H1 (cell line): Measurements from ENCODE around the gene PCSK1N. TPM values are rescaled to one million over a fixed set of nuclear protein-coding genes. Genes with fewer than 3 reads are reported as not detected.

Source experiments
- CTCF ChIA-PET: fragments of 300-600 bp; sonication (Branson Sonifier 250); formaldehyde crosslinking; loops from one replicate; lab custom pipeline; 2021; ENCODE audit not compliant: partially characterized antibody; lab: Charles Lee
- POLR2A ChIA-PET: fragments of 300-600 bp; sonication (Branson Sonifier 250); formaldehyde crosslinking; loops from one replicate; lab custom pipeline; 2021; ENCODE audit warnings: inconsistent platforms; ENCODE audit not compliant: partially characterized antibody; lab: Charles Lee
- DNase-seq, 2 experiments: peaks; one replicate each; pipeline versions ENCODE4 v3.0.0 to v3.0.0-alpha.2; 2010 to 2022; ENCODE audit warnings: low spot score in 2 of 2, low read depth in 1 of 2, mixed read lengths in 1 of 2
- FAIRE-seq: peaks from 2 replicates; lab custom pipeline; 2011; peaks lifted over from hg19 to GRCh38; lab: Jason Lieb, UNC
- H2AFZ ChIP-seq: 2 replicates; pipeline ENCODE4 v1.8.1; 2012; ENCODE audit warnings: low read length, inconsistent platforms
- H2AK5ac ChIP-seq: 2 replicates; pipeline ENCODE4 v1.6.1; 2013; ENCODE audit warnings: low read depth, low read length
- H2BK120ac ChIP-seq: replicated peaks from 2 replicates; pipeline ENCODE3; 2013; ENCODE audit warnings: low read depth, low read length, inconsistent platforms
- H2BK12ac ChIP-seq: 2 replicates; pipeline ENCODE4 v1.6.1; 2013; ENCODE audit warnings: low read depth, low read length
- H2BK15ac ChIP-seq: 2 replicates; pipeline ENCODE4 v1.6.1; 2013; ENCODE audit warnings: low read length
- H2BK20ac ChIP-seq: 2 replicates; pipeline ENCODE4 v1.6.1; 2013; ENCODE audit warnings: low read length
- H2BK5ac ChIP-seq: 2 replicates; pipeline ENCODE4 v1.6.1; 2013; ENCODE audit warnings: low read depth, low read length
- H3K14ac ChIP-seq: 2 replicates; pipeline ENCODE4 v1.6.1; 2013; ENCODE audit warnings: inconsistent platforms; ENCODE audit not compliant: insufficient read length
- H3K18ac ChIP-seq: 2 replicates; pipeline ENCODE4 v1.6.1; 2013; ENCODE audit warnings: low read length; ENCODE audit errors: extremely low read depth
- H3K23ac ChIP-seq: 2 replicates; pipeline ENCODE4 v1.6.1; 2013; ENCODE audit warnings: inconsistent platforms; ENCODE audit not compliant: insufficient read length
- H3K23me2 ChIP-seq: 2 replicates; pipeline ENCODE4 v1.6.1; 2013; ENCODE audit warnings: low read depth, low read length
- H3K27ac ChIP-seq: 2 replicates; pipeline ENCODE4 v1.6.1; 2011; ENCODE audit warnings: low read depth, low read length, inconsistent platforms
- H3K27me3 ChIP-seq, 4 experiments: replicated peaks in 1 of 4; 1 replicate in 1 of 4; 2 replicates in 3 of 4; pipeline versions ENCODE4 v1.6.1 to v1.8.1; 2011 to 2013; ENCODE audit warnings: low read length in 3 of 4, mild to moderate bottlenecking in 3 of 4, inconsistent platforms in 2 of 4, mixed read lengths in 2 of 4, moderate library complexity in 1 of 4; ENCODE audit not compliant: control insufficient read depth in 3 of 4, insufficient read depth in 3 of 4; ENCODE audit errors: extremely low read depth in 1 of 4
- H3K36me3 ChIP-seq, 4 experiments: 2 replicates each; pipeline versions ENCODE4 v1.6.1 to v1.8.1; 2011 to 2013; ENCODE audit warnings: mild to moderate bottlenecking in 4 of 4, low read length in 3 of 4, moderate library complexity in 2 of 4, control low read depth in 1 of 4, inconsistent platforms in 1 of 4; ENCODE audit not compliant: insufficient read depth in 4 of 4, control insufficient read depth in 2 of 4
- H3K4ac ChIP-seq: replicated peaks from 2 replicates; pipeline ENCODE3; 2013; ENCODE audit warnings: low read length, low read depth, mixed read lengths, inconsistent platforms; ENCODE audit not compliant: insufficient read length
- H3K4me1 ChIP-seq, 4 experiments: replicated peaks in 1 of 4; 1 replicate in 1 of 4; 2 replicates in 3 of 4; pipeline versions ENCODE4 v1.6.1 to v1.8.1; 2011 to 2013; ENCODE audit warnings: low read length in 3 of 4, inconsistent platforms in 2 of 4, mixed read lengths in 1 of 4; ENCODE audit not compliant: insufficient read depth in 4 of 4, control insufficient read depth in 3 of 4
- H3K4me2 ChIP-seq, 2 experiments: 2 replicates each; pipeline versions ENCODE4 v1.6.1 to v1.8.1; 2011 to 2013; ENCODE audit warnings: low read depth in 2 of 2, low read length in 2 of 2, control low read depth in 1 of 2, inconsistent platforms in 1 of 2, mild to moderate bottlenecking in 1 of 2; ENCODE audit not compliant: insufficient read depth in 1 of 2
- H3K4me3 ChIP-seq, 4 experiments: fragments of 200-600, 300-600 bp in 1 of 4; sonication (generic), shearing (Covaris generic), sonication (Bioruptor Twin) in 1 of 4; 2 replicates each; pipeline versions ENCODE4 v1.5.1 to v1.8.1; 2011 to 2016; ENCODE audit warnings: low read length in 4 of 4, low read depth in 3 of 4, control low read depth in 2 of 4, inconsistent platforms in 2 of 4, mild to moderate bottlenecking in 2 of 4, mixed read lengths in 1 of 4, moderate library complexity in 1 of 4; ENCODE audit not compliant: insufficient read depth in 2 of 4; ENCODE audit errors: extremely low read depth in 1 of 4
- H3K56ac ChIP-seq: replicated peaks from 2 replicates; pipeline ENCODE3; 2013; ENCODE audit warnings: low read depth, mild to moderate bottlenecking, mixed read lengths, low read length, inconsistent platforms; ENCODE audit not compliant: insufficient read length
- H3K79me1 ChIP-seq: 2 replicates; pipeline ENCODE4 v1.6.1; 2013; ENCODE audit warnings: low read depth, low read length, control low read depth
- H3K79me2 ChIP-seq, 2 experiments: 2 replicates each; pipeline versions ENCODE4 v1.6.1 to v1.8.1; 2012 to 2013; ENCODE audit warnings: low read length in 2 of 2, mild to moderate bottlenecking in 2 of 2, inconsistent platforms in 1 of 2; ENCODE audit not compliant: insufficient read depth in 2 of 2, control insufficient read depth in 1 of 2
- H3K9ac ChIP-seq, 4 experiments: replicated peaks in 1 of 4; 1 replicate in 1 of 4; 2 replicates in 3 of 4; pipeline versions ENCODE4 v1.6.1 to v1.8.1; 2011 to 2013; ENCODE audit warnings: low read depth in 3 of 4, low read length in 3 of 4, control low read depth in 2 of 4, mild to moderate bottlenecking in 2 of 4, moderate library complexity in 2 of 4, inconsistent platforms in 1 of 4; ENCODE audit errors: extremely low read depth in 1 of 4
- H3K9me3 ChIP-seq, 2 experiments: 2 replicates each; pipeline versions ENCODE4 v1.6.1 to v1.8.1; 2012 to 2013; ENCODE audit warnings: mild to moderate bottlenecking in 2 of 2, moderate library complexity in 2 of 2, control low read depth in 1 of 2, inconsistent platforms in 1 of 2, low read depth in 1 of 2, low read length in 1 of 2, mixed read lengths in 1 of 2; ENCODE audit not compliant: insufficient read depth in 2 of 2
- H4K20me1 ChIP-seq, 2 experiments: replicated peaks in 1 of 2; 2 replicates each; pipeline versions ENCODE3 to v1.8.1; 2011 to 2013; ENCODE audit warnings: inconsistent platforms in 2 of 2, low read length in 2 of 2, mild to moderate bottlenecking in 1 of 2; ENCODE audit not compliant: insufficient read depth in 2 of 2, control insufficient read depth in 1 of 2
- H4K5ac ChIP-seq: 2 replicates; pipeline ENCODE4 v1.6.1; 2013; ENCODE audit warnings: low read length, low read depth, mixed read lengths, inconsistent platforms; ENCODE audit not compliant: insufficient read length
- H4K8ac ChIP-seq: 2 replicates; pipeline ENCODE4 v1.8.0; 2013; ENCODE audit warnings: mild to moderate bottlenecking, moderate library complexity, low read length, inconsistent platforms; ENCODE audit not compliant: insufficient read depth; ENCODE audit errors: extremely low read depth
- H4K91ac ChIP-seq: replicated peaks from 2 replicates; pipeline ENCODE3; 2013; ENCODE audit warnings: low read length, mixed read lengths, inconsistent platforms; ENCODE audit not compliant: insufficient read length
- KDM4A ChIP-seq: IDR thresholded peaks from one replicate; pipeline ENCODE4 v1.7.1; 2012; ENCODE audit warnings: low read depth, mild to moderate bottlenecking, moderate library complexity, low read length, inconsistent platforms; ENCODE audit not compliant: severe bottlenecking
- MAX ChIP-seq: IDR thresholded peaks from 2 replicates; pipeline ENCODE4 v1.6.1; 2012; ENCODE audit warnings: inconsistent platforms
- SP4 ChIP-seq: IDR thresholded peaks from 2 replicates; pipeline ENCODE4 v1.6.1; 2012; ENCODE audit warnings: low read length, inconsistent platforms
- WGBS, 2 experiments: shearing (Covaris generic) in 1 of 2; methylation state at CpG; one replicate each; pipeline versions ENCODE4 v1.1.6 to v1.1.7; 2013 to 2015; ENCODE audit warnings: low lambda C conversion rate in 2 of 2, mixed read lengths in 2 of 2, inconsistent platforms in 1 of 2, low coverage in 1 of 2, missing lambda C conversion rate in 1 of 2; ENCODE audit not compliant: insufficient replicate concordance in 2 of 2, insufficient coverage in 1 of 2, insufficient read length in 1 of 2; ENCODE audit errors: extremely low coverage in 1 of 2, missing lambda C conversion rate in 1 of 2; 5-methylcytosine and 5-hydroxymethylcytosine counted together
- polyA plus RNA-seq, 7 experiments: library from polyadenylated mRNA; depleted of rRNA in 3 of 7; stranded (reverse) in 5 of 7; unstranded in 2 of 7; fragments of >200 nt in 5 of 7; fragments of 200-250 nt in 2 of 7; gene quantifications; 1 replicate in 5 of 7; 2 replicates in 1 of 7; 4 replicates in 1 of 7; pipeline versions ENCODE4 v1.2.1 to v1.2.3, GENCODE V29; 2011 to 2013; ENCODE audit warnings: missing spikeins in 2 of 7, mixed read lengths in 2 of 7
- total RNA-seq: library from RNA; stranded (reverse); fragmentation: NEBNext Ultra II Directional; extraction: Animal tissue kit (Norgen Biotek cat#: 25700); gene quantifications from 2 replicates; pipeline ENCODE4 v1.2.1, GENCODE V29; 2021

Gene PCSK1N
- total and polyA plus RNA-seq, 2 of the 8 experiments (the other 6 are each of a cell fraction or from before 2014, with no cell fraction given) = 3.6 to 4.5 TPM

- no peak overlapping the region; the same call in 1 of the 2 replicates for H3K18ac ChIP-seq
- H3K4me1 ChIP-seq = peaks cover 0 to 3% (median 0%) of the 10 kb centered on the region in 4 experiments; a peak in 2 of 7 replicates
- 9% methylated on average over 12 of the region's 73 CpGs; no CpG with 5 or more reads in 1 of the 2 experiments for WGBS, 2 experiments
- H2AK5ac ChIP-seq = no peak overlapping the region
- no peak overlapping the region for H4K91ac ChIP-seq
- CTCF ChIA-PET = interaction anchor here (1.3 kb wide), 1 partner anchor 9 kb away, joined by 4 read pairs; no protein-coding TSS in a partner anchor
- peaks cover 0 to 13% (median 2%) of the 10 kb centered on the region in 4 experiments; a peak in 3 of 8 replicates for H3K36me3 ChIP-seq
- no peak overlapping the region for H2AFZ ChIP-seq
- no peak overlapping the region for H2BK15ac ChIP-seq
- H2BK5ac ChIP-seq = no peak overlapping the region
- H4K8ac ChIP-seq = peak overlapping the region; percentile 85
- H3K27ac ChIP-seq = no peak overlapping the region
- no peak overlapping the region for H3K14ac ChIP-seq
- POLR2A ChIA-PET = interaction anchor here (0.9 to 1.8 kb wide), 7 partner anchors 11 to 111 kb away, joined by 3 to 8 read pairs (median 3); partner anchors contain the start of gene SLC35A2
- H2BK120ac ChIP-seq = no peak overlapping the region
- TF ChIP-seq MAX (peak; percentile 82), SP4 (no peak), KDM4A (peak; percentile 61)
- no peak overlapping the region for H3K4ac ChIP-seq
- H3K9ac ChIP-seq = no peak overlapping the region
- H4K20me1 ChIP-seq = no peaks in the 10 kb centered on the region
- H3K79me2 ChIP-seq = no peaks in the 10 kb centered on the region
- H3K23me2 ChIP-seq = peaks cover 6% of the 10 kb centered on the region; the same call in 1 of the 2 replicates
- no peak overlapping the region for H3K23ac ChIP-seq
- DNase-seq (peak in 1 of 2 experiments; percentile 58), FAIRE-seq (no peak)
- H2BK20ac ChIP-seq = no peak overlapping the region
- no peaks in the 10 kb centered on the region for H3K79me1 ChIP-seq
- H3K27me3 ChIP-seq = peaks cover 4 to 27% (median 17%) of the 10 kb centered on the region in 4 experiments; a peak in 6 of 7 replicates
- no peak overlapping the region for H4K5ac ChIP-seq
- peak overlapping the region; percentile 14 to 54 (median 18); a peak in 6 of 8 replicates for H3K4me3 ChIP-seq
- H2BK12ac ChIP-seq = no peak overlapping the region
- H3K9me3 ChIP-seq = no peaks in the 10 kb centered on the region; a peak in 1 of 4 replicates
- H3K56ac ChIP-seq = no peak overlapping the region
- H3K4me2 ChIP-seq = peak overlapping the region; percentile 58 to 64
These were observed 8.3 kb downstream of the PCSK1N start for GRCh38 chrX:48826876-48827653.
